Measurements from ENCODE around the gene CASP7.

GRCh38 chr10:113648478-113648877, 31.2 kb upstream of the CASP7 start:
- no peak for TF ChIP-seq CTCF (IDR thresholded peaks at IDR 0.05)
- TF ChIP-seq POLR2A (IDR thresholded peaks at IDR 0.05): no peak
- TF ChIP-seq POLR2AphosphoS5 (IDR thresholded peaks at IDR 0.05): no peak
